GM13976 (cell line): ENCODE data around the gene DSG2.

Source experiments
- DNase-seq: peaks from one replicate; pipeline ENCODE4 v3.0.0; 2012; ENCODE audit warnings: low spot score
- in situ Hi-C: fragments of 300-500 bp; cut with MboI; formaldehyde crosslinking; loops from one replicate; pipeline ENCODE4 v1.12.0; 2022; ENCODE audit warnings: low sequenced_read_pairs, mixed read lengths, inconsistent platforms; ENCODE audit not compliant: unreplicated experiment
- TF ChIP-seq, protein P1 (sequence below): IDR thresholded peaks from 2 replicates; pipeline ENCODE4 v1.5.1; 2012; ENCODE audit warnings: borderline replicate concordance, mild to moderate bottlenecking; ENCODE audit not compliant: insufficient read depth; ENCODE audit errors: extremely low read depth, missing control alignments, control extremely low read depth

DSG2 gene

DNA sequence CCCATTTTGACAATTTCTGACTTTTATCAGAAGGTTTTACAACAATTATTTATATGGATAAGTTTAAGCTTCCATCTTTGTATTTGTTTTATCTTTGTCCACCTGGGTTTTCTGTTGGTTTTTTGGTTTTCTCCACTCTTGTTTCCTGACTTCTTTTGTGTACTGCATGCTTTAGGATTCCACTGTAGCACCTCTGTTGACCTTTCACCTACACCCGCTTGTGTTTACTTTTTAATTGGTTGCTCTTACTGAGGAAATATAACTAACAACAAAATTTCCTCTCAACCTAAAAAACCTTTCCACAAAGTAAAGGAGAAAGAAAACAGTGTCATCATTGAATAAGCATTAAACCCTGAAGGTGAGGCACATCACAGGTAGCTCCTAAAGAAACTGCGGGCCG is 53.9 kb downstream of the DSG2 start:
- TF ChIP-seq, protein P1, sequence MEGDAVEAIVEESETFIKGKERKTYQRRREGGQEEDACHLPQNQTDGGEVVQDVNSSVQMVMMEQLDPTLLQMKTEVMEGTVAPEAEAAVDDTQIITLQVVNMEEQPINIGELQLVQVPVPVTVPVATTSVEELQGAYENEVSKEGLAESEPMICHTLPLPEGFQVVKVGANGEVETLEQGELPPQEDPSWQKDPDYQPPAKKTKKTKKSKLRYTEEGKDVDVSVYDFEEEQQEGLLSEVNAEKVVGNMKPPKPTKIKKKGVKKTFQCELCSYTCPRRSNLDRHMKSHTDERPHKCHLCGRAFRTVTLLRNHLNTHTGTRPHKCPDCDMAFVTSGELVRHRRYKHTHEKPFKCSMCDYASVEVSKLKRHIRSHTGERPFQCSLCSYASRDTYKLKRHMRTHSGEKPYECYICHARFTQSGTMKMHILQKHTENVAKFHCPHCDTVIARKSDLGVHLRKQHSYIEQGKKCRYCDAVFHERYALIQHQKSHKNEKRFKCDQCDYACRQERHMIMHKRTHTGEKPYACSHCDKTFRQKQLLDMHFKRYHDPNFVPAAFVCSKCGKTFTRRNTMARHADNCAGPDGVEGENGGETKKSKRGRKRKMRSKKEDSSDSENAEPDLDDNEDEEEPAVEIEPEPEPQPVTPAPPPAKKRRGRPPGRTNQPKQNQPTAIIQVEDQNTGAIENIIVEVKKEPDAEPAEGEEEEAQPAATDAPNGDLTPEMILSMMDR = no peak
- in situ Hi-C loops = no loop called here
- no peak for DNase-seq

DNA sequence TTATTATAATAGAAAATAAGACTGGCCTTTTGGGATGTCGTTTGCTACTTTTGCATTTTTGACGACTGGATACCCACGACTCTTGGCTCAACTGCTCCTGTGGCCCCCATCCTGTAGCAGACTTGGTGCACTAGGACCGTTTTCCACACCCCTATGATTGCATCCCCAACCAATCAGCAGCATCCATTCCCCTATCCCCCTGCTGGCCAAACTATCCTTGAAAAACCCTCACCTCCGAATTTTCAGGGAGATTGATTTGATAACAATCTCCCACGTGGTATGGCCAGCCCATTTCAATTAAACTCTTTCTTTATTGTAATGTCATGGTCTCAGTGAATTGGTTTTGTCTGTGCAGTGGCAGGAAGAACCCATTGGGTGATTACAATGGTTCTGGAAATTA is 55.8 kb downstream of the DSG2 start:
- in situ Hi-C loops = no loop called here
- TF ChIP-seq, protein P1 = no peak
- no peak for DNase-seq

DNA sequence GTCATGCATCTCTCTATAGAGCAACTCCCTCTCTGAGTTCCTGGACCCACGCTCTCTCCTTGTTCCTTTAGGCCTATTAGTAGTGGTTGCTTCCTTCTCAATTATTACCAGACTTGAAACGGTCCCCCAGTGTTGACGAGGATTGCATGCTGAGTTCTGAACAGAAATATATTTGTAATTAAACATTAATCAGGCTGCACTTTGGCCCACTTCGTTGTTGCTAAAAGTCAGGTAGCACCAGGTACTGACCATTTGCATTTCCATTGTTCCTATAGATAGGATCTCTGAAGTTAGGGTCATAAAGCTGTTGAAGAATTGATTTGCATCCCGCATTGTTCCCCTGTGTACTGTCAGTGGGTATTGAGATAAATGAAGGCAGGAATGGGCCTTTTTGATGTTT is 56.8 kb downstream of the DSG2 start:
- DNase-seq = no peak
- in situ Hi-C loops = loop anchor here (5.0 kb wide), 1 partner anchor 268 kb away; no protein-coding TSS in a partner anchor
- TF ChIP-seq, protein P1 = no peak

DNA sequence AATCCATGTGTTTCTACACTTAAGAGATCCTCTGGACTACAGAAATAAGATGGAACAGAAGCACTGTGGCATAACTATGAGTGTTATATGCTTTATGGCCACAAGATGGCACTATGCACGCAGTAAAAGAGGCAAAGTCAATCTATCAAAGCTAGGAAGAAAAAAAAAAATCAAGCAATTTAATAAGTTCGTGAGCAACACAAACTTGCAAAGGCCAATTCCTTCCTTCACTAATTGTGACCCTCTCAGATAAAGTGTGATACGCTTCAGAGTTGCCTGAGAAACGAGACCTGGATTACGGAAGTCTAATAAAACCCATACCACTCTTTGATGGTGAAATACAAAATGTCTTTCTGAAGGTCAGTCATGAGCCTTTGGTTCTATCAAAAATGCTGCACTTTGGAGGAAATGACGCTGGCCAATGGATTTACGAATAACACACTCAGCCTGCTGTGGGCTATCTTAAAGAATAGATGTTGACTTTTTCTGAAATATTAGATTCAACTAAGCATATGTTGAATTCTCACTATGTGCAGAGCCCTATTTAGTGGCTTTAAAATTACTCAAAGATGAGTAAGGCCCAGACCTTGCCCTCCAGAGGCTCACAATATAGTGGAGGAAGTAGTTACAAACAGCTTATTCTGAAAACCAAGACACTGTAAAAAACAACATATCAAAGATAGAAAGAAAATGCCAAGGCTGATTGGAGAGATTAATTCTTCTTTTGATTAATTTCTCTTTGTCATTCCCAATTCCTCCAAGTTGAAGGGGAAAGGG is 58.2 kb downstream of the DSG2 start:
- TF ChIP-seq, protein P1 = peak; percentile 71
- peak; percentile 60 for DNase-seq
- in situ Hi-C loops = loop anchor here (5.0 kb wide), 1 partner anchor 266 kb away; no protein-coding TSS in a partner anchor

DNA sequence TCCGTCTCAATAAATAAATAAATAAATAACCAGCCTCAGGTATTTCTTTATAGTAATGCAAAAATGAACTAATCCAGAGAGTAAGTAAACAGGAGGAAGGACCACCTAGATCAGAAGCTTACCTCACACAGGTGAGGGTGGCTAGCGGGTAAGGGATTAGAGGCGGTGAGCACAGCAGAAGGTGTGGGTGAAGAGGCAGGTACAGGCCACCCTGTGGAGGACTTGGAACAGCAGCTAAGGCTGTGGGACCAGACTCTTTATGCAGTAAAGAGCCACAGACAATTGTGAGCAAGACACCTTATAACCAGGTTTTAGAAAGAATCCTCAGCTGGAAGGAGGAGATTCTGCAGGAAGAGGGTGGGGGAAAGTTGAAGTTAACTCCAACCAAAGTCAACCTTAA is 59.5 kb downstream of the DSG2 start:
- TF ChIP-seq, protein P1 = no peak
- in situ Hi-C loops = loop anchor here (5.0 kb wide), 1 partner anchor 265 kb away; no protein-coding TSS in a partner anchor
- DNase-seq = no peak

DNA sequence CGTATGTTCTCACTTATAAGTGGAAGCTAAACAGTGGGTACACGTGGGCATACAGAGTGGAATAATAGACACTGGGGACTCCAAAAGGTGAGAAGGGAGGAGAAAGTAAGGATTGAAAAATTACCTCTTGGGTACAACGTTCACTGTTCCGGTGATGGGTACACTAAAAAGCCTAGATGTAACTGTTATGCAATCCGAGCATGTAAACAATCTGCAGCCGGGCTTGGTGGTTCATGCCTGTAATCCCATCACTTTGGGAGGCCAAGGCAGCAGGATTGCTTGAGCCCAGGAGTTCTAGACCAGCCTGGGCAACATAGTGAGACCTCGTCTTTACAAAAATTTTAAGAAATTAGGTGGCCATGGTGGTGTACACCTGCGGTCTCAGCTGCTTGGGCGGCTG is 60.6 kb downstream of the DSG2 start:
- in situ Hi-C loops = loop anchor here (5.0 kb wide), 1 partner anchor 264 kb away; no protein-coding TSS in a partner anchor
- TF ChIP-seq, protein P1 = no peak
- no peak for DNase-seq
